ENCODE measurements around the gene KCNT2. TPM values are rescaled to one million over a fixed set of nuclear protein-coding genes. Genes with fewer than 3 reads are reported as not detected.
"Not testable (repeated sequence)": the region's sequence is repeated elsewhere in the genome, so short reads cannot be mapped to it uniquely, and the experiment has no call there.

Gene KCNT2
- polyA plus RNA-seq, 6 donors from 2014 or later, result not detected

- Mint-ChIP-seq H3K27me3 (no peaks in the 10 kb centered on the region), H3K27ac (no peak overlapping the region), H3K9me3 (no peaks in the 10 kb centered on the region), H3K4me1 (no peaks in the 10 kb centered on the region), H3K36me3 (no peaks in the 10 kb centered on the region), H3K4me3 (no peak overlapping the region)
- ATAC-seq (ENCODE audit: low read depth in 2 of 2), result no peak
- DNase-seq, result no peak
Observed at GRCh38 chr1:196317535-196318522, 290.4 kb downstream of the KCNT2 start.

DNA sequence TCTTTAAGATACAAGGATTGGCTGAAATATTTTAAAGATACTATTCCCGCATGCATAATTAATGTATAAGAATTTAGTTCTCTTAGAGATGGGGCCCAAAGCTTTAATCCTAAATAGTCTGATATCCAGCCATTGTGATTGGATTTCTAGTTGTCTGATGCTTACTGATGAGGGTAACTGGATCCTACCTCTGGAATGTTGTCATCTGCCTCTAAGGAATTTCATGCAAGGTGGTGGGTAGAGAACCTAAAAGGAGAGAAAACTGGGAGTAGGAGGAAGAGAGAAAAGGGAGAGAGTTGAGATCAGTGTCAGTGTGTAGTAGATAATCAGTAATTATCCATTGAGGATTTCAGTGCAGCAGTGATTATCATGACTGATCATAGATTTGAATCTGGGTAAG lies 295.5 kb downstream of the KCNT2 start:
- no peak for DNase-seq

GRCh38 chr1:196309386-196309785 lies 298.9 kb downstream of the KCNT2 start:
- Mint-ChIP-seq H3K36me3 (no peaks in the 10 kb centered on the region), H3K4me3 (no peak overlapping the region), H3K27ac (no peak overlapping the region), H3K4me1 (no peaks in the 10 kb centered on the region), H3K9me3 (peaks cover 0 to 2% (median 0%) of the 10 kb centered on the region in 7 donors), H3K27me3 (no peaks in the 10 kb centered on the region)
- DNase-seq, result no peak
- ATAC-seq (ENCODE audit: low read depth in 2 of 2), result no peak

More for the DNA sequence above, 295.5 kb downstream of the KCNT2 start:
- Mint-ChIP-seq H3K4me3 (no peak overlapping the region), H3K4me1 (no peaks in the 10 kb centered on the region), H3K36me3 (no peaks in the 10 kb centered on the region), H3K27ac (peak overlapping the region in 1 of 6 donors; percentile 19), H3K9me3 (no peaks in the 10 kb centered on the region), H3K27me3 (no peaks in the 10 kb centered on the region)
- ATAC-seq (ENCODE audit: low read depth in 2 of 2), result no peak

DNA sequence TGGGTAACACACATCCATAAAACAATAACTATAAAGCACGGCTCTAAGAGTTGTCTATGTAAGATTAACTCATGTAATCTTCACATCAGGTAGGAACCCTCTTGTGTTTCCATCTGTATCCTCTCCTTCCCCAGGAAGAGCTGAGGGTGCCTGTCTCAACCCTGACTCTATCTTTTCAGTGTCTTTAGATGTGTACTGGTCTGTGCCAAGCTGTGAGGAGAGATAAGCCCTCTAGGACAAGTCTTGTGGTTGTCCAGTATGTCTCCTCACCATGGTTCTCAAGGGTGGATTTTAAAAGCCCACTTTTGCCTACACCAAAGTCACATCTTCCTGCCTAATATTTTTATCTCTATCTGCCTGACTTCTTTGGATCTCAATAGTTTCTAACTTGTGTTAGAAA lies 300.1 kb downstream of the KCNT2 start:
- Mint-ChIP-seq H3K27me3 (no peaks in the 10 kb centered on the region), H3K4me1 (no peaks in the 10 kb centered on the region), H3K9me3 (peaks cover 0 to 2% (median 0%) of the 10 kb centered on the region in 7 donors), H3K27ac (no peak overlapping the region), H3K36me3 (no peaks in the 10 kb centered on the region), H3K4me3 (no peak overlapping the region)
- DNase-seq (no peak), ATAC-seq (ENCODE audit: low read depth in 2 of 2) (no peak)

GRCh38 chr1:196306421-196306820 lies 301.8 kb downstream of the KCNT2 start:
- no peak overlapping the region for H3K4me3 Mint-ChIP-seq
- H3K4me1 Mint-ChIP-seq, result no peaks in the 10 kb centered on the region
- no peaks in the 10 kb centered on the region for H3K36me3 Mint-ChIP-seq
- DNase-seq (no peak), ATAC-seq (ENCODE audit: low read depth in 2 of 2) (no peak)
- H3K27ac Mint-ChIP-seq, result no peak overlapping the region
- H3K9me3 Mint-ChIP-seq, result peaks cover 0 to 2% (median 0%) of the 10 kb centered on the region in 7 donors
- H3K27me3 Mint-ChIP-seq, result no peaks in the 10 kb centered on the region

GRCh38 chr1:196305216-196305615 lies 303.0 kb downstream of the KCNT2 start:
- Mint-ChIP-seq H3K36me3 (no peaks in the 10 kb centered on the region), H3K4me3 (no peak overlapping the region), H3K27me3 (no peaks in the 10 kb centered on the region), H3K27ac (no peak overlapping the region), H3K4me1 (no peaks in the 10 kb centered on the region), H3K9me3 (peaks cover 0 to 2% (median 0%) of the 10 kb centered on the region in 7 donors)
- no peak for DNase-seq
- ATAC-seq (ENCODE audit: low read depth in 2 of 2), result no peak

DNA sequence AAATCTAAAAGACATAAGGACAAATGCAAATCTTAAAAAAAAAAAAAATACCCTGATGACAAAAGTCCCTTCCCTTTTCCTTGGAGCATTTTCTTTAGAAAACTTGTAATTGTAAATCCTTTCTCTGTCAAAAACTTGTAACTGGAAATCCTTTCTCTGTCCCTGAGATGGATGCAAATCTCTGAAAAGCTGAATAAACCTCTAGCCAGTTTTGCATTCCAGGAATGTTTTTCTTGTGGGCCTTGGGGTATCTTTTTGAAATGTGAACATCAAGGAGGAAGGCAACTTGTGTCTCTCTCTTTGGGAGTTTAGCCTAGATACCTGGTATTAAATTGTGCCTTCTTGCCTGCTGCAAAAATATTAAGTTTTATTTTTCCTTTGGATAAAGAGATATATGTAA lies 305.3 kb downstream of the KCNT2 start:
- H3K36me3 Mint-ChIP-seq, result no peaks in the 10 kb centered on the region
- no peaks in the 10 kb centered on the region for H3K4me1 Mint-ChIP-seq
- ATAC-seq (ENCODE audit: low read depth in 2 of 2) (no peak), DNase-seq (no peak)
- H3K27me3 Mint-ChIP-seq, result no peaks in the 10 kb centered on the region
- no peak overlapping the region for H3K27ac Mint-ChIP-seq
- H3K4me3 Mint-ChIP-seq, result no peak overlapping the region
- peaks cover 0 to 2% (median 0%) of the 10 kb centered on the region in 7 donors for H3K9me3 Mint-ChIP-seq

DNA sequence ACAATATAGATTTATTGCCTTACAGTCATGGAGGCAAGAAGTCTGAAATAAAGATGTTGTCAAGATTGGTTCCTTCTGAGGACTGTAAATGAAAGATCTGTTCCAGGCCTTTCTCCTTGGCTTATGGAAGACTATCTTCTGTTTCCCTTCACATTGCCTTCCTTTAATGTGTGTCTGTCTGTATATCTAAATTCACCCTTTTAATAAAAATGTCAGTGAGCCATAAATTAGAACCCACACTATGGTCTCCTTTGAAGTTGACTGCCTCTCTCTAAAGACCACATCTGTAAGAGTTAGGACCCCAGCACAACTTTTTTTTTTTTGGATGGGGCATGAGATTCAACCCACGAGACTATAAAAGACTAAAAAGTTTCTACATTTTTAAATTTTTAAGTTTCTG lies 305.8 kb downstream of the KCNT2 start:
- Mint-ChIP-seq H3K36me3 (no peaks in the 10 kb centered on the region), H3K27ac (no peak overlapping the region), H3K27me3 (no peaks in the 10 kb centered on the region), H3K4me1 (no peaks in the 10 kb centered on the region), H3K9me3 (peaks cover 0 to 2% (median 0%) of the 10 kb centered on the region in 7 donors), H3K4me3 (no peak overlapping the region)
- DNase-seq (no peak), ATAC-seq (ENCODE audit: low read depth in 2 of 2) (no peak)

DNA sequence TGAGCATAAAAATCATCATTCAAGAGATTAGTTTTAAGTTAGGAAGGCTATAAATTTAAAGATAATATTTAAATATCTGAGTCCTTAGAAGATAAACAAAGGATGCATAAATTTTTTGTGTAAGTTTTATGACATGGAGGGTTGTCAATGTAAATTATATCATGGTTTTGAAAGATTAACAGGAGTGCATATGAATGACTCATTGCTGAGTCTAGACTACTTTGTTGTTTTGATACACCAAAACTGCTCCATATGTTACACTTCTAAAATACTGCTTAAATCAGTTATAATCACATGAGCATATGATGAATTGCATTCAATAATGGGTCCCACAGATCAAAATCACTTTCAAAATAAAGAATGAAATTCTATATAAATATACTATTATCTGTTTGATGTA lies 312.5 kb downstream of the KCNT2 start:
- Mint-ChIP-seq H3K36me3 (no peaks in the 10 kb centered on the region), H3K9me3 (peaks cover 0 to 5% (median 0%) of the 10 kb centered on the region in 7 donors), H3K4me3 (no peak overlapping the region), H3K27me3 (no peaks in the 10 kb centered on the region), H3K27ac (no peak overlapping the region), H3K4me1 (no peaks in the 10 kb centered on the region)
- DNase-seq (no peak), ATAC-seq (ENCODE audit: low read depth in 2 of 2) (no peak)

DNA sequence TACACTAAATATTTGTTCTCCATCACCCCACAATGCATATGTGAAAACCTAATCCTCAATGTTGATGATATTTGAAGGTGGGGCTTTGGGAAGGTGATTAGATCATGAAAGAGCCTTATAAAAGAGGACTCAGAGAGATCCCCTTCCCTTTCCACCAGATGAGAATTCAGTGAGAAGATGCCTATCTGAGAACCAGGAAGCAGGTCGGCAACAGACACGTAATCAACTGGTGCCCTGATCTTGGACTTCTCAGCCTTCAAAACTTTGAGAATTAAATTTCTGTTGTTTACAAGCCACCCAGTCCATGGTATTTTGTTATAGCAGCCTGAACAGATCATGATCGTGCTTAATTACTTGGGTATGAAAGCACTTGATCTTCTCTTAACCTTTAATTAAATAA lies 329.4 kb downstream of the KCNT2 start:
- Mint-ChIP-seq H3K4me3 (no peak overlapping the region), H3K4me1 (no peaks in the 10 kb centered on the region), H3K27me3 (no peaks in the 10 kb centered on the region), H3K27ac (no peak overlapping the region), H3K9me3 (no peaks in the 10 kb centered on the region), H3K36me3 (no peaks in the 10 kb centered on the region)
- ATAC-seq (ENCODE audit: low read depth in 2 of 2), result no peak
- DNase-seq, result no peak

DNA sequence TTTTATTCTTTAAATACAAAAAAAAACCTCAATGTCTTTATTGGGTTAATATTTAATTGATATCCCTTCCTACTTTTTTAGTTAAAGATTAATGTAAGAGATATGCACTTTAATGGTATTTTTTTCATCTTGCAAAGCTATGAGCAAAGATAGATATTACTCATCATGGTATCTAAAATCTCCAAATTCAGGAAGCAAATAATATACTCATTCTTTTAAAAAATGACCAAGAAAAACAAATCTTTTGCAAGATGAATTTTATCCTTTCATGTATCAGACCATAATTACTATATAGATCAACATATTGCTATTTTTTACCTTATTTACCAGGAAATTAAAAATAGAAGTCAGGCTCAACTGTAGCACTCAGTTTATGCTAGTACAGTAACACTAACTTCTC lies 330.4 kb downstream of the KCNT2 start:
- Mint-ChIP-seq H3K4me1 (no peaks in the 10 kb centered on the region), H3K4me3 (no peak overlapping the region), H3K27ac (no peak overlapping the region), H3K9me3 (no peaks in the 10 kb centered on the region), H3K27me3 (no peaks in the 10 kb centered on the region), H3K36me3 (no peaks in the 10 kb centered on the region)
- DNase-seq, result no peak
- no peak for ATAC-seq (ENCODE audit: low read depth in 2 of 2)

DNA sequence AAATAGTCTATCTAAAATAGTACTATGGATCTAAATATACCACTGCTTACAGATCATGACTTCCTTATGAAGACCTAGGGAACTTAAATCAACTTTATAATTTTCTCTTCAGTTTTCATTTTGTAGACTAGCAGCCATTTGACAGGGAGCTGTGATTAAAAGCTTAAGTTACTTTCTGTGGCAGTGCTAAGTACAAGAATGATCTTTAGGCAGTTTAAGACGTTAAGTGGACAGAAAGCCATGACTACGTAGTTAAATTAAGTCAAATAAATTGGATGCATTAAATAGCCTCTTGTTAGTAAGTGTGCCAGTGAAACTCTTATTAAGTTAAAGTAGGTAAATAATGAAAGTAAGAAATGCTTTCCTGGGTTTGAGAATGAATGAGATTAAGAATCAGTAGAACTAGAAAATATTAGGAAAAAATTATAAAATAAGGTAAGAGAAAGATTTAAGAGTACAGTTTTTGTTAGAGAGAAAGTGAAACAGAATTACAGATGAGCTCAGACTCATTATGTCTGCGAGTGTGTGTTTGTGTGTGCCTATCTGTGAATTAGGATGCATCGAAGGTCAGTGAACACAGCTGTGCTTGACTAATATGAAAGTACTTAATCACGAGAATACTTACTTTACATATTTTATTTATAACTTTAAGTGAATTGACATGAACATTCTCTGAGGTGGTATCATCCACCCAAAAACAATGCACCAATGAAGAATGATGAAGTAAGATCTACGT lies 336.9 kb downstream of the KCNT2 start:
- H3K4me1 Mint-ChIP-seq, result no peaks in the 10 kb centered on the region
- no peak for DNase-seq
- no peaks in the 10 kb centered on the region for H3K36me3 Mint-ChIP-seq
- no peak overlapping the region for H3K27ac Mint-ChIP-seq
- H3K4me3 Mint-ChIP-seq, result no peak overlapping the region
- no peak for ATAC-seq (ENCODE audit: low read depth in 2 of 2)
- H3K9me3 Mint-ChIP-seq, result no peaks in the 10 kb centered on the region
- peaks cover 10 to 17% (median 14%) of the 10 kb centered on the region in 3 donors for H3K27me3 Mint-ChIP-seq

DNA sequence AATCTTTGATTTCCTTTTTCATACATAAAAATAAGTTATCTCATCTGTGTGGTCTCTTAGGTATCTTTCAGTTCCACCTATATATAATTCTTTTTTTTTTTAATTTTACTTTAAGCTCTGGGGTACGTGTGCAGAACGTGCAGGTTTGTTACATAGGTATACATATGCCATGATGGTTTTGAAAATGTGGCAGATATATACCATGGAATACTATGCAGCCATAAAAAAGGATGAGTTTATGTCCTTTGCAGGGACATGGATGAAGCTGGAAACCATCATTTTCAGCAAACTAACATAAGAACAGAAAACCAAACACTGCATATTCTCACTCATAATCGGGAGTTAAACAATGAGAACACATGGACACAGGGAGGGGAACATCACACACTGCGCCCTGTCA lies 345.2 kb downstream of the KCNT2 start:
- H3K27ac Mint-ChIP-seq; H3K4me1 Mint-ChIP-seq; H3K4me3 Mint-ChIP-seq; H3K9me3 Mint-ChIP-seq; H3K36me3 Mint-ChIP-seq; ATAC-seq (ENCODE audit: low read depth in 2 of 2); DNase-seq: not testable (repeated sequence)
- peaks cover under 1 to 28% (median 27%) of the 10 kb centered on the region in 3 donors for H3K27me3 Mint-ChIP-seq

DNA sequence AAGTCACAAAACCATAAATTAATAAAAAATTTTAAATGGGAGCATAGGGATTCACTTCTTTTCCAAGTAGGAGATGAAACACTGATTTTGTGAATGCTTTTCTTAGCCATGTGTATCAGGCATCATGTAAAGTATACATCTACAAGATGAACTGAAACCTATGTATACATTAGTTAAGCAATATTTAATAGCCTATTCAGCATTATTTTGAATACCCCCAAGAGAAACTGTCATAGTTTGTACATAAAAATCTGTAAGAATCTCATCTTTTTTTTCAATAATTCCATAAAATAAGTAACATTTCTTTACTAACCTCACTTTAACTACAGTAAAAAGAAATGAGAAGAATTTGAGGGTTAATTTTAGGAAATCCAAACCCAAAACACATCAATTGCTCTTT lies 348.0 kb downstream of the KCNT2 start:
- H3K36me3 Mint-ChIP-seq, result no peaks in the 10 kb centered on the region
- H3K4me1 Mint-ChIP-seq, result no peaks in the 10 kb centered on the region
- no peak for ATAC-seq (ENCODE audit: low read depth in 2 of 2)
- H3K4me3 Mint-ChIP-seq, result no peak overlapping the region
- no peak for DNase-seq
- peaks cover 0 to 18% (median 14%) of the 10 kb centered on the region in 3 donors for H3K27me3 Mint-ChIP-seq
- H3K27ac Mint-ChIP-seq, result no peak overlapping the region
- H3K9me3 Mint-ChIP-seq, result peaks cover 0 to 9% (median 1%) of the 10 kb centered on the region in 7 donors
